Endothelial cell of umbilical vein (primary cell): Measurements from ENCODE around the gene MYO16. TPM values are rescaled to one million over a fixed set of nuclear protein-coding genes. Genes with fewer than 3 reads are reported as not detected.

ENCODE experiments used
- BruUV-seq: library from RNA; stranded (reverse); fragments of 400-500 nt; replicated peaks from 2 replicates; lab custom pipeline; 2021; lab: Mats Ljungman, UMichigan
- CTCF ChIA-PET: fragments of 300-600, 350-600 bp; sonication (Branson Sonifier 250); formaldehyde crosslinking; loops from one replicate; lab custom pipeline; 2021; ENCODE audit warnings: antibody characterized with exemption, inconsistent platforms; lab: Charles Lee
- POLR2A ChIA-PET: fragments of 300-600, 350-600 bp; sonication (Branson Sonifier 250); formaldehyde crosslinking; loops from one replicate; lab custom pipeline; 2021; ENCODE audit warnings: antibody characterized with exemption, inconsistent platforms; lab: Charles Lee
- DNase-seq: peaks from one replicate; pipeline ENCODE4 v3.0.0-alpha.2; 2011; ENCODE audit warnings: low read depth, low spot score
- FAIRE-seq: peaks from 2 replicates; lab custom pipeline; 2011; peaks lifted over from hg19 to GRCh38; lab: Jason Lieb, UNC
- H2AFZ ChIP-seq: 2 replicates; pipeline ENCODE4 v1.6.0; 2012; ENCODE audit warnings: low read depth, low read length, control low read depth, inconsistent platforms
- H3K27ac ChIP-seq: 2 replicates; pipeline ENCODE4 v1.5.1; 2011; ENCODE audit warnings: low read depth, mild to moderate bottlenecking, control low read depth, low read length, moderate library complexity; ENCODE audit not compliant: insufficient read depth
- H3K27me3 ChIP-seq, 2 experiments: 2 replicates each; pipeline versions ENCODE4 v1.6.0 to v1.6.1; 2011; ENCODE audit warnings: low read length in 2 of 2, mixed read lengths in 1 of 2; ENCODE audit not compliant: control insufficient read depth in 2 of 2, insufficient read depth in 2 of 2
- H3K36me3 ChIP-seq, 2 experiments: 2 replicates in 1 of 2; 3 replicates in 1 of 2; pipeline ENCODE4 v1.5.1; 2011; ENCODE audit warnings: low read length in 2 of 2, mild to moderate bottlenecking in 1 of 2, moderate library complexity in 1 of 2; ENCODE audit not compliant: control insufficient read depth in 2 of 2, insufficient read depth in 2 of 2; ENCODE audit errors: extremely low read depth in 1 of 2
- H3K4me1 ChIP-seq: 3 replicates; pipeline ENCODE4 v1.5.1; 2011; ENCODE audit warnings: mild to moderate bottlenecking, low read length; ENCODE audit not compliant: control insufficient read depth, insufficient read depth; ENCODE audit errors: extremely low read depth
- H3K4me2 ChIP-seq: 2 replicates; pipeline ENCODE4 v1.6.1; 2011; ENCODE audit warnings: low read length, control low read depth, mixed read lengths; ENCODE audit not compliant: insufficient read depth
- H3K4me3 ChIP-seq, 3 experiments: fragments of 200-600 bp in 1 of 3; sonication (generic), shearing (Covaris generic) in 1 of 3; replicated peaks in 1 of 3; 2 replicates each; pipeline ENCODE4 v1.5.1; 2011 to 2016; ENCODE audit warnings: control low read depth in 3 of 3, low read length in 3 of 3, mild to moderate bottlenecking in 2 of 3, inconsistent platforms in 1 of 3, low read depth in 1 of 3, moderate library complexity in 1 of 3; ENCODE audit not compliant: insufficient read depth in 1 of 3
- H3K79me2 ChIP-seq: 2 replicates; pipeline ENCODE4 v1.6.0; 2012; ENCODE audit warnings: low read length, inconsistent platforms; ENCODE audit not compliant: control insufficient read depth, insufficient read depth
- H3K9ac ChIP-seq: replicated peaks from 2 replicates; pipeline ENCODE3; 2011; ENCODE audit warnings: low read length, control low read depth; ENCODE audit not compliant: insufficient read depth; ENCODE audit errors: extremely low read depth
- H3K9me1 ChIP-seq: replicated peaks from 3 replicates; pipeline ENCODE4 v1.6.0; 2011; ENCODE audit warnings: mild to moderate bottlenecking, low read length; ENCODE audit not compliant: control insufficient read depth, insufficient read depth; ENCODE audit errors: extremely low read depth
- H3K9me3 ChIP-seq: replicated peaks from 2 replicates; pipeline ENCODE4 v1.5.1; 2012; ENCODE audit warnings: low read length, inconsistent platforms; ENCODE audit not compliant: control insufficient read depth, insufficient read depth
- H4K20me1 ChIP-seq: replicated peaks from 2 replicates; pipeline ENCODE3; 2011; ENCODE audit warnings: mild to moderate bottlenecking, low read length; ENCODE audit not compliant: control insufficient read depth, insufficient read depth; ENCODE audit errors: extremely low read depth
- CTCF ChIP-seq, 2 donors: IDR thresholded peaks; 1 replicate in 1 of 2; 2 replicates in 1 of 2; pipeline ENCODE4 v1.5.1; 2011; ENCODE audit warnings: low read length in 2 of 2, mild to moderate bottlenecking in 2 of 2, moderate library complexity in 2 of 2, control low read depth in 1 of 2, inconsistent platforms in 1 of 2, low read depth in 1 of 2; ENCODE audit not compliant: insufficient read depth in 1 of 2; ENCODE audit errors: extremely low read depth in 1 of 2
- EZH2 ChIP-seq: IDR thresholded peaks from 2 replicates; pipeline ENCODE4 v1.6.1; 2012; ENCODE audit warnings: borderline replicate concordance, low read depth, mild to moderate bottlenecking, moderate library complexity, low read length, inconsistent platforms; ENCODE audit not compliant: severe bottlenecking
- FOS ChIP-seq: IDR thresholded peaks from 2 replicates; pipeline ENCODE4 v1.6.1; 2011; ENCODE audit warnings: mild to moderate bottlenecking, low read length, moderate library complexity, borderline replicate concordance; ENCODE audit not compliant: insufficient read depth
- GATA2 ChIP-seq: IDR thresholded peaks from 2 replicates; pipeline ENCODE4 v1.7.0; 2011; ENCODE audit warnings: low read depth, mild to moderate bottlenecking, moderate library complexity, mixed read lengths, low read length; ENCODE audit not compliant: insufficient read length, insufficient read depth
- JUN ChIP-seq: IDR thresholded peaks from 2 replicates; pipeline ENCODE4 v1.6.1; 2011; ENCODE audit warnings: borderline replicate concordance, low read depth; ENCODE audit not compliant: insufficient read length, insufficient read depth
- MAX ChIP-seq: IDR thresholded peaks from 2 replicates; pipeline ENCODE4 v1.6.1; 2011; ENCODE audit not compliant: insufficient read depth, insufficient read length
- MYC ChIP-seq: IDR thresholded peaks from one replicate; pipeline ENCODE4 v1.6.1; 2011; ENCODE audit warnings: mild to moderate bottlenecking, low read depth, low read length
- POLR2A ChIP-seq: IDR thresholded peaks from 2 replicates; pipeline ENCODE4 v1.6.1; 2012; ENCODE audit warnings: low read depth, mild to moderate bottlenecking, control low read depth, low read length
- POLR2AphosphoS5 ChIP-seq: IDR thresholded peaks from 2 replicates; pipeline ENCODE4 v1.6.1; 2012; ENCODE audit warnings: low read depth, mild to moderate bottlenecking, control low read depth, low read length, moderate library complexity; ENCODE audit not compliant: insufficient read depth
- dilution Hi-C: fragments of 300-500 bp; cut with MboI; formaldehyde crosslinking; loops from one replicate; pipeline ENCODE4 v1.15.0; 2019; ENCODE audit warnings: low sequenced_read_pairs; ENCODE audit not compliant: extremely low pct_ligation_motif_present
- intact Hi-C: fragments of 100-400 bp; cut with micrococcal nuclease; formaldehyde crosslinking; loops from one replicate; pipeline ENCODE4 v1.10.0; 2022
- polyA plus RNA-seq, 4 experiments: library from polyadenylated mRNA; depleted of rRNA in 3 of 4; stranded (reverse) in 3 of 4; unstranded in 1 of 4; fragments of >200 nt; gene quantifications; 2 replicates each; pipeline versions ENCODE4 v1.2.1 to v1.2.3, GENCODE V29; 2011 to 2012; ENCODE audit warnings: missing spikeins in 1 of 4
- total RNA-seq: library from RNA; stranded (reverse); gene quantifications from 2 replicates; pipeline ENCODE4 v1.2.3, GENCODE V29; 2021

Gene MYO16
- total and polyA plus RNA-seq, 2 donors (not counting 3 experiments of a cell fraction or from before 2014, with no cell fraction given) = 0.03 to 0.04 TPM

- H3K4me1 ChIP-seq = no peaks in the 10 kb centered on the region
- FAIRE-seq = no peak
- no peaks in the 10 kb centered on the region for H3K36me3 ChIP-seq
- DNase-seq = no peak
- H4K20me1 ChIP-seq = no peaks in the 10 kb centered on the region
- no peaks in the 10 kb centered on the region for H3K79me2 ChIP-seq
- POLR2A ChIA-PET = no interaction called here
- H3K27me3 ChIP-seq = no peaks in the 10 kb centered on the region
- H2AFZ ChIP-seq = no peak overlapping the region
- H3K4me2 ChIP-seq = no peak overlapping the region
- TF ChIP-seq FOS = no peak
- TF ChIP-seq JUN = no peak
- TF ChIP-seq POLR2A = no peak
- no peak for TF ChIP-seq POLR2AphosphoS5
- TF ChIP-seq MYC = no peak
- no peak for TF ChIP-seq CTCF (IDR thresholded peaks at IDR 0.05; ENCODE audit: extremely low read depth in 1 of 2, insufficient read depth in 1 of 2, low read depth in 1 of 2, low read length in 2 of 2)
- no peak for TF ChIP-seq MAX
- TF ChIP-seq GATA2 = no peak
- TF ChIP-seq EZH2 = no peak
- no peak overlapping the region for H3K4me3 ChIP-seq
- dilution Hi-C loops (no loop called here), intact Hi-C loops (no loop called here)
- no TSS peak for BruUV-seq
- H3K9ac ChIP-seq = no peak overlapping the region
- H3K9me3 ChIP-seq = no peaks in the 10 kb centered on the region
- no peaks in the 10 kb centered on the region for H3K9me1 ChIP-seq
- CTCF ChIA-PET = no interaction called here
- no peak overlapping the region for H3K27ac ChIP-seq
Observed at GRCh38 chr13:109180905-109181425, 551.6 kb downstream of the MYO16 start.
